ENCODE data around the gene PTOV1. TPM values are rescaled to one million over a fixed set of nuclear protein-coding genes. Genes with fewer than 3 reads are reported as not detected.

The PTOV1 gene
- total and polyA plus RNA-seq, 2 of the 13 experiments (the other 11 are each of a cell fraction or from before 2014, with no cell fraction given): 63.5 to 68.5 TPM

- no peak for TF ChIP-seq ZNF615 (CRISPR knock-in tag; IDR thresholded peaks at IDR 0.05; ENCODE audit: borderline replicate concordance)
- TF ChIP-seq ZNF337 (CRISPR knock-in tag; IDR thresholded peaks at IDR 0.05; ENCODE audit: borderline replicate concordance, low read depth): no peak
- TF ChIP-seq ZFX (CRISPR knock-in tag; IDR thresholded peaks at IDR 0.05; ENCODE audit: low read depth): peak; percentile 92
- TF ChIP-seq HNRNPUL1 (IDR thresholded peaks at IDR 0.05; ENCODE audit: low read depth, low read length): no peak
- peak; percentile 41; the same call in 1 of the 2 replicates for TF ChIP-seq ZBTB44 (CRISPR knock-in tag; IDR thresholded peaks at IDR 0.05)
- TF ChIP-seq CERS6 (CRISPR knock-in tag; IDR thresholded peaks at IDR 0.05): 0 out of 2 replicates have a peak, but pooled peaks have one; percentile 30
- TF ChIP-seq GATA4 (IDR thresholded peaks at IDR 0.05; ENCODE audit: borderline replicate concordance, low read depth): no peak; the same call in 1 of the 2 replicates
- TF ChIP-seq ZNF619 (CRISPR knock-in tag; IDR thresholded peaks at IDR 0.05): no peak
- no peak for TF ChIP-seq NFRKB (IDR thresholded peaks at IDR 0.05)
- no peak; the same call in 1 of the 2 replicates for TF ChIP-seq RNF2 (conservative IDR thresholded peaks at IDR 0.05; ENCODE audit: low read depth)
- TF ChIP-seq ZNF468 (CRISPR knock-in tag; IDR thresholded peaks at IDR 0.05): no peak
- no peak for TF ChIP-seq SMC3 (IDR thresholded peaks at IDR 0.05; ENCODE audit: low read length)
- no peak for TF ChIP-seq GLI4 (CRISPR knock-in tag; IDR thresholded peaks at IDR 0.05; ENCODE audit: borderline replicate concordance)
- no peak for TF ChIP-seq MAFG (CRISPR knock-in tag; IDR thresholded peaks at IDR 0.05)
- peak; percentile 83; the same call in 1 of the 2 replicates for TF ChIP-seq ZNF616 (CRISPR knock-in tag; IDR thresholded peaks at IDR 0.05; ENCODE audit: low read depth)
- peak; percentile 78; the same call in 1 of the 2 replicates for TF ChIP-seq ZNF776 (CRISPR knock-in tag; IDR thresholded peaks at IDR 0.05)
- no peak for TF ChIP-seq ARNTL (CRISPR knock-in tag; IDR thresholded peaks at IDR 0.05)
- TF ChIP-seq ZNF343 (CRISPR knock-in tag; IDR thresholded peaks at IDR 0.05): no peak
- peak; percentile 90 for TF ChIP-seq CREB1 (IDR thresholded peaks at IDR 0.05)
- TF ChIP-seq CREB1 (CRISPR knock-in tag; IDR thresholded peaks at IDR 0.05): peak; percentile 86
- peak; percentile 68 for TF ChIP-seq FOXC1 (CRISPR knock-in tag; IDR thresholded peaks at IDR 0.05; ENCODE audit: borderline replicate concordance)
- TF ChIP-seq SAP130 (CRISPR knock-in tag; IDR thresholded peaks at IDR 0.05; ENCODE audit: low read depth): peak; percentile 55
- TF ChIP-seq PHF20 (CRISPR knock-in tag; IDR thresholded peaks at IDR 0.05): peak; percentile 66
- no peak for TF ChIP-seq ATRX (CRISPR knock-in tag; IDR thresholded peaks at IDR 0.05; ENCODE audit: borderline replicate concordance)
- no peak for TF ChIP-seq ZXDC (CRISPR knock-in tag; IDR thresholded peaks at IDR 0.05)
- no peak for TF ChIP-seq SNRNP70 (IDR thresholded peaks at IDR 0.05; ENCODE audit: low read depth, low read length)
- no peak for TF ChIP-seq MYNN (CRISPR knock-in tag; IDR thresholded peaks at IDR 0.05; ENCODE audit: low read depth)
Measured at GRCh38 chr19:49869484-49870308, 18.7 kb downstream of the PTOV1 start (continued).

Data from HepG2 (cell line).